Stimulated activated CD8-positive, alpha-beta memory T cell treated with anti-CD3 and anti-CD28 coated beads, Interleukin-12 subunit alpha, Interleukin-12 subunit beta, amount 100 ng/mL, for 1 hour (primary cell): ENCODE data around the gene EMID1.
"Not testable (repeated sequence)": the region's sequence is repeated elsewhere in the genome, so short reads cannot be mapped to it uniquely, and the experiment has no call there.

Experiments used
- DNase-seq: peaks from one replicate; pipeline ENCODE4 v3.0.0-alpha.2; 2020; ENCODE audit warnings: low read depth

The EMID1 gene

DNA sequence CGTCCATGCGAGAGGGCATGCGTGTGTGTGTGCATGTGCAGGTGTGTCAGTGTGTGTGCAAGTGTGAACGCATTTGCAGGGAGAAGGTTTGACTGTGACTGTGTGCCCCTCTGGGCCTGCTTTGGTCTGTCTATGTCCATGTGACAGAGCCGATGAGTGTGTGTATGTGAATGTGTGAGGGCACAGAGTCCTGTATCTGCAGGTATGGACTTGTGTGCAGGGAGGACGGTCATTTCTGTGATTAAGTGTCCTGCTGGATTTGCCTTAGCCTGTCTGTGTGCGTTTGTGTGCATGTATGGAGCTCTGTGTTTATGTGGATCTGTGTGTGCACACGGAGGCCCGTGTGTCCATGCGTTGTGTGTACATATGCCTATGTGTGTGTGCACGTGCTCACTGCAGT lies 5.4 kb downstream of the EMID1 start:
- no peak for DNase-seq

DNA sequence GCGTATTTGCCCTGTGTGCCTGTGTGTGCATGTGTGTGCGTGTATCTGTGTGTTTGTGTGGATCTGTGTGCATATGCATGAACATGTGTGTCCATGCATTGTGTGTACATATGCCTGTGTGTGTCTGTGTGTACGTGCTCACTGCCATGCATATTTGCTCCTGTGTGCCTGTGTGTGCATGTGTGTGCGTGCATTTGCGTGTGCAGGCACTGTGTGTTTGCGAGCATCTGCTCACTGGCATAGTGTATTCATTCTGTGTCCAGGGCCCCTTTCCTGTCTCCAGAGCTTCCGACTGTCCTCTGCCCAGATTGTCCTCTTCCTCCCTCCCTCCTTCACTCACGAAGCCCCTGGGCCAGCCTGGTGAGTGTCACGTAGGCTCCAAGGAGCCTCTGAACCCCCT lies 5.8 kb downstream of the EMID1 start:
- no peak for DNase-seq

DNA sequence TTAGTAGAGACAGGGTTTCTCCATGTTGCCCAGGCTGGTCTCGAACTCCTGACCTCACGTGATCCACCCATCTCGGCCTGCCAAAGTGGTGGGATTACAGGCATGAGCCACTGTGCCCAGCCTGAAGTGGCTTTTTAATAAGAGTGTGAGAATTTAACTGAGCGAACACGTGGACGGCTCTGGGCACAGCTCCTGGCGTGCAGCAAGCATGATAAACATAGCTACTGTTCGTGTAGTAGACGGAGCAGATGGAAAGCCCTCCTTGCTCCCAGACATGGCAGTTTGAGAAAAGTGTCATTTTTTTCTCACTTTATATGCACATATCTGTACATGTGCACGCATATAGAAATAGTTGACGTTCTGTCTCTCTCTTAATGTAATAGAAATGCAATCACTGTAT lies 7.0 kb downstream of the EMID1 start:
- no peak for DNase-seq

DNA sequence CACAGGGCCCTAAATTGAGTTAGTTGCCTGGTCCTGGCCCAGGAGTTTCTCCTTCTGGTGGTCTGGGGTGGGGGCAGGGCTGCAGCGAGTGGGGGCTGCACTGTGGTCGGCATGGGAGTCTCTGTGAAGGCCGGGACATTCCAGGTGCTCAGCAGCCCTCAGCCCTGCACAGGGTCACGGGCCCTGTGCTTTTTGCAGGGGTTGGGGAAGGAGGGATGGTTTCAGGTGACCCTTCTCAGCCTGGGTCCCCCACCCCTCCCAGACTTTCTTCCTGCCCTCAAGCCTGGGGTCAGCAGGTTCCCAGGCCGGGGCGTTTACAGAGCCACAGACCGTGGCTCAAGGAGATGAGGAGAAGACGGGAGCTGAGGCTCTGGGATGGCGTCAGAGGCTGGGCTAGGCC lies 7.8 kb downstream of the EMID1 start:
- DNase-seq: no peak

DNA sequence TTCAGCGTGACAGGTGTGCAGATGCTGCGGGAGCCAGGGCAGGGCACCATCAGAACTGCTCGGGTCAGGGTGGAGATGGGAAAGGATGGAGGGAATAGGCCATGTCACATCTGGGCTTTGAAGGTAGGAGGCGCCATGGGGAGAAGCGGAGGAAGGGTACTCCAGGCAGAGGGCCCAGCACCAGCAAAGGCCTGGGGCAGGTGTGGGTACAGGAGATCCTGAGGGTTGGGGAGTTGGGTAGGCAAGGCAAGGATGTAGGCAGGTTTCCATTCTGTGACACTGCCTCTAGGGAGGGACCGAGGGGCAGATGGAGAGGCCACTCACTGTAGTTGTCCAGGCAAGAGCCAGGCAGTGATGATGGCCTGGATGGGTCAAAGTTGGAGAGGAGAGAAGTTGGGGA lies 8.5 kb downstream of the EMID1 start:
- no peak for DNase-seq

DNA sequence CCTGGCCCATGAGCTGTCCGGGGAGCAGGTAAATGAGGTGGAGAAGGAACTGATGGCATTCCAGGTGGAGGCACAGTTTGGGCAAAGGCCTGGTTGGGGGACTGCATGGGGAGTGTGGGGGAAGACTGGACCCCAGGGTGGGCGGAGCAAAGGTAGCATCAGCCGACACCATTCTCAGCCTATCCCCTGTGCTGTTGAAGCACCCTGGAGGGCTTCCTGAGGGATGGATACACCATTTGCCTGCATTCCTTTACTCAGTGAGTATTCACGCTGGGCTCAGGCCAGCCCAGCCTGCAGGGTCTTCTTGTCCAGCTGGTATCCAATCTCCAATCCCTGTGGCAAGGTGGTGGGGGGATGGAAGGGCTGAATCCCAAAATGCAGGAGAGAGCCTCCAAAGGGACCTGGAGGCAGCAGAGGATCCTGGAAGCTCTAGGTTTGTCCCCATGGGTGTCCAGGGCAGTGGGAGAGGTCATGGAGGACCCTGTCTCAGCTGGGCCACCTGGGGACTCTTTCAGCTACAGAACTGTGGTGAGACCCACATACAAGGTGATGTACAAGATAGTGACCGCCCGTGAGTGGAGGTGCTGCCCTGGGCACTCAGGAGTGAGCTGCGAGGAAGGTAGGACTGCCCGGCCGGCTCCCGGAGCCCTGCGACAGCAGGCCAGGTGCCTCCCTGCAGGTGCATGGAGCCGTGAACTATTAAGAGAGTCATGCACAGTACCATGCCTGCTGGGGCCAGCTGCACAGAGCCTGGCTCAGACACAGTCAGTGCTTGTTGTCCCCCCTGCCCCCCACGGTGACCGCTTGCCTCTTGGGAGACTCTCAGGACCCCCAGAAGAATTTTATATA lies 9.5 kb downstream of the EMID1 start:
- no peak for DNase-seq

DNA sequence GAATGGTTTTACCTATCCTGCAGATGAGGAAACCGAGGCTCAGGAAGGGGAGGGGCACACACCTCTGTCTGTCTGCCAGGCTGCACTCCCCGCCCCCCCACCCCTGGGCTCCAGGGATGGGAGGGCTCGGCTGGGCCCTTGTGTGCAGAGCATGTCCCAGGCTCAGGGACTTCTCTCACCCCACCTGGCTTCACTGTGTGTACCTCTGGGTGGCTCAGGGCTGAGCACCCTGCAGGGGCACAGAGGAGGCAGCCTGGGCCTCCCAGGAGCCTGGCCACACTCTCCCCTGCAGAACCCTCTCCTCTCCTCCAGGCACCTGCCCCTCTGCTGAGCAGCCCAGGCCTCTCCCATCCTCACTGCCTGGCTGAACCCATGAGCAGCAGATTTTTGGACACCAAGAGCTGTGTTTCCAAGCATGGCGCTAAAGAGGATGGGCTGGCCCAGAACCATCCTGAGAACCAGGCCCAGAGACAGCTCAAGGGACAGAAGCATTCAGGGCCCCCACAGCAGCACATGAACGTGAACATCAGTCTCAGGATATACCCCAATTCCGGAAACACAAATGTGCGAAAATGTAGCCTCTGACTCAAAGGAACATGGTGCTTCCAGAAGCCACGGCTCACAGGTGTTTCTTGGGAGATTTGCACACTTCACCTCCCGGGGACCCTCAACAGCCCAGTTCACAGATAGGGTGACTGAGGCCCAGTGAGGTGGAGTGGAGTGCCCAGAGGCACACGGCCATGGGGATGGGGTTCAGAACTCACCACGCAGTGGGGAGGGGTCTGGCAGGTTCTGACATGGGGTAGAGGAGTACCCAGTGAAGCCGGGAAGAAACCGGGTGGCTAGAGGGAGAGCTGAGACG lies 10.5 kb downstream of the EMID1 start:
- no peak for DNase-seq

DNA sequence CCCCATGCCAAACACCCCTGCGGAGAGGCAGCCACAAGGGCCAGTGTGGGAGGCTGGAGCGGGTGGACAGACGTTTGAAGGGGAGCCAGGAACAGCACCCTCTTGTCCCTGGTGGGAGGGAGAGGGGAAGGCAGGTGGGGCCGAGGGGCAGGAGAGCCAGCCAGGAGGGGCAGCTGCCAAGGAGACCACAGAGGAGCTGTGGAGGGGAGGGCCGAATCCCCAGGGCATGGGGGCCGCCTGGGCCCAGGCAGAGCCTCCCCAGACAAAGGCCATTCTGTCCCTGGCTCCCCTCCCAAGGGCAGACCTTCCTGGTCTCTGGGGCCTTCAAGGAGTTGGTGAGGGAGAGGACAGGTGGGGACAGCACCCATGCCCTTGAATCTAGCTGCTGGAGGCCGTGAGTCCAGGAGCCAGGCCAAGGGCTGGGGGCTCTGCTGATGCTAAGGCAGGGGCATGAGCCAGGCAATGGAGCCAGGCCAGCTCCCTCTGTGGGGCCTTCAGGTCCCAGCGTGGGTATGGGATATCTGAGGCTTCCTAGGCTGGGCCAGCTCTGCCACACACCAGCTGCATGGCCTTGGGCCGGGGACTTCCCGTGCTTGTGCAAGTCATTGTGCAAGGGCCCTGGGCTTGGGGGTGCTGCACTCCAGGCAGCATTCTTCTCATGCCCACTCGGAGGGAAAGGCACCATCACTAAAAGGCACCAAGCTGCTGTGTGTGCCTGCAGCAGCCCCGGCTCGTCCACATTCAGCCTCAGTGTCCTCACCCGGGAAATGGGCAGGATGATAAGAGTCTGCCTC lies 11.4 kb downstream of the EMID1 start:
- no peak for DNase-seq

DNA sequence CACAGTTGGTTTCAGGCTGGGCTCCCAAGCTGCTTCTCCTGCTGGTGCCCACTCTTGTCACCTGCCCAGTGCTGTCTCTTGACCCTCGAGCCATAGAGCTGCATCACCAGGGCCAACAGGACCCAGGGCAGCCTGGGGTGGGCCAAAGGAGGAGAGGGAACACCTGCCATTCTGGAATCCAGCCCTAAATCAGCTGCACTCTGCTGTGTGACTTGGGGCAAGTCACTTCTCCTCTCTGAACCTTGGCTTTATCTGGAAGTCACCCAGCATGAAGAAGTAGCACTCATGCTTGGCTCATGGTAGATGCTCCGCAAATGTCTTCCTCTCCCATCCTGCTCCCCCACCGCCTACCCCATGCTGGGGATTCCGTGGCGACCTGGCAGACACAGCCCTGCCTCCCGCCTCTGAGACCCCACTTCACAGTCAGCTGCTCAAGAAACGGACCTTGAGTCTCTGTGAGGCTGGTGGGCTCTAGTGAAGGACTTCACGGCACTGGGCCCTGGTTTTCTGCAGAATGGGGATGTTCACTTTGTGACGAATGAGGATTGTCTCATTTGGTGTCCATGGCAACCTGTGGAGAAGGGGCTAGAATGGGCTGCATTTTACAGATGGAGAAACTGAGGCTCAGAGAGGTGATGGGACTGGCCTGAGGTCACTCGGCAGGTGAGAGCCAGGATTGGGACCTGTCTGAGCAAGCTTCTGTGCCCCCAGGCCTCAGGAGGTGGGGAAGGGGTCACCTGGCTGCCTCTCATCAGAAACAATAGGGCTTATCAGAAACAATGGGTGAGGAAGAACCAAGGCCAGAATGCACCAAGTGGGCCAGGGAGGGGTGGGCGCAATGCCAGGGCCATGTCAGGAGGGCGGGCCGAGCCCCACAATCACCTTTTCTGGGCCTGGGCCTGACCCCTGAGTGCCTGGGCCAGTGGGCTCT lies 12.4 kb downstream of the EMID1 start:
- no peak for DNase-seq

DNA sequence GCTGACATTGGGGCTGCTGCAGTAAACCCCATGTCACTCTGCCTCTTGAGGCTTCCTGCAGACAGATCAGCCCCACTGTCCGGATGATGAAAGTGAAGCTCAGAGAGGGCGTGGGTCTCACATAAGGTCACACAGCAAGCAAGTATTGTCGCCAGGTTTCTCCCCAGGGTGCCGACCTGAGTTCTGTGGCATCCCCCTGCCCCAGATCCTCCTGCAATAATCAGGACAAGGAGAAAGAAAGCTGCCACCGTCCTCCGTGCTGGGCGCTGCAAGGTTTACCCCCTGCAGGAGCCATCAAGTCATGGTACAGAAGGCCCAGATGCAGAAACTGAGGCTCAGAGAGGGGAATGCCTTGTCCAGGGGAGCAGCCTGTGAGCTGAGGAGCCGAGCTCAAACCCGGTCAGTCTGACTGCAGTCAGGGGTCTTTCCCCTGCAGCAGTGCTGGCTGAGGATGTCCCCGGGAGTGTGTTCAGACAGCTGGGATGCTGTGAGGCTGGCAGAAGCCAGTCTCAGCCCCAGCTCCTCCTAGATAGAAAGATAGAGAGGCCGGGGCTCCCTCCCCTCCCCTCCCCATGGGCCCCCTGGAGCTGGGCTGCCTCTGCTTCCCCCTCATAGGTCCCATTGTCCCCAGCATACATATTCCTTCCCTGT lies 13.2 kb downstream of the EMID1 start:
- DNase-seq: no peak

DNA sequence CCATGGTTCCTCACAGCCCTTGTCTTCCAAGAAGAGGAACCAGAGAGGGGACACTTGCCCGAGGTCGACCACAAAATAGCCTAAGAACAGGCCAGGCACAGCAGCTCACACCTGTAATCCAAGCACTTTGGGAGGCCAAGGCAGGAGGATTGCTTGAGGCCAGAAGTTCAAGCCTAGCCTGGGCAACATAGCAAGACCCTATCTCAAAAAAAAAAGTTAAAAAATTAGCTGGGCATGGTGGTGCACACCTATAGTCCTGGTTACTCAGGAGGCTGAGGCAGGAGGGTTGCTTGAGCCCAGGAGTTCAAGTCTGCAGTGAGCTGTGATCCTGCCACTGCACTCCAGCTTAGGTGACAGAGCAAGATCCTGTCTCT lies 13.7 kb downstream of the EMID1 start:
- DNase-seq: not testable (repeated sequence)

DNA sequence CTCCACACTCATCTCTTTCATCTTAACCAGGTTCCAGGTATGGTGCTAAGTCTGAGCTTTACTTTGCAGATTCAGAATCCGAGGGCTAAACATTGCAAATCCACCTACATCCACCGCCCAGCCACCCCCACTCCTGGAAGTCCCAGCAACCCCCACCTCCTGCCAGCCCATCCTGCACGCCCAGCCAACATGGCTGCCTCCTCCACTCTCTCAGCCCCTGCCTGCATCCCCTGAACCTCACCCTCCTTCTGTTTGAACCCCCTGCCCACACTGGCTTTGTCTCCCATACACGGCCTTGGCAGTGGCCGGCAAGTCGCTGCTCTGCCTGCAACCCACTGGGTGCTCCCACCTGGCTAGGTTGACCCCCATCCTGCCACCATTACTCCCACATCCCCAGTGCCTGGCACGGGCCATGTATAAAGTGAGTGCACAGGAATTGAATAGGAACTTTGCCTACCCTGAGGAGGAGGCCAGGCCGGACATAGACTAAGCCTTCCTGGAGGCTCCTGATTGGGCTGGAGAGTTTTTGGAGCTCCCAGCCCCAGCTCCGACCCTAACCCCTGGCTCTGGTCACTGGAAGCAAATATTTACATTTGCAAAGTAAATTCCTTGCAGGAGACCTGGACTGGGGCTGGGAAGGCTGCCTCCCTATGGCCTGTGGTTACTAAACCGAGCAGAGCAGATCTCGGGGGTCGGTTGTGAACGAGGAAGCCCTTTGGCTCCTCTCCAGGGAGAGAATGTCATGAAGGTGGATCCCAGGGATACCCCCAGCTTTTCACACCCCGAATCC lies 14.4 kb downstream of the EMID1 start:
- no peak for DNase-seq

DNA sequence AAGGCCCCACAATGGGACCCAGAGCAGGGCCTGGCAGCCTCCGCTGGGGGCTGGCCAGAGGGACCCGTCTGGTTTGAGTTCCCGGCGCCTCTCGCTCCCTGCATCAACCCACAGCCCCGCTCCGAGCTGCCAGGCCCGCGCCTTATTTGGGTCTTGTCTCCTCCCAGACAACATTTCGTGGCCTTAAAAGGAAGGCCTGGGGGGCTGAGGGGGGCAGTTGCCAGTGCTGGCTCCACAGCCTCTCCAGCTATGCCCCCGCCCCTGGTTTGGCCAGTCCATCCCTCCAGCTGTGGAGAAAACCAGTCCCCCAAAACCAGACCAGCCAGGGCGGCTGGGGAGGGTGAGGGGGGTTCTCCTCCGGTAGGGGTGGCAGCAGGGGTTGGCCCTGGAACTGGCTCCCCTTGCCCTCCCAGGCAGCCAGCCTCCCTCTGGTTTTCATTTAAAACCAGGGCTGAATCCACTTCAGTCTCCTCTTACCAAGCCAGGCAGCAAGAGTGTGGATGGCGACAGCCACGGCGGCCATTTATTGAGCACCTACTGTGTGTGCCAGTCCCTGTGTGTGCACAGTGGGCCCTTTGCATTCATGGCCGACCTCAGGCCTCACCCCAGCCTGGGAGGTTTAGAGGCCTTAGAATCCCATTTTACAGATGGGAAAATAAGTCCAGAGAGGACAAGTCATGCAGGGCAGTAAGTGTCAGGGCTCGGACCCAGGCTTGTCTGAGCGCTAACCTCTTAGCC lies 18.6 kb downstream of the EMID1 start:
- no peak for DNase-seq

DNA sequence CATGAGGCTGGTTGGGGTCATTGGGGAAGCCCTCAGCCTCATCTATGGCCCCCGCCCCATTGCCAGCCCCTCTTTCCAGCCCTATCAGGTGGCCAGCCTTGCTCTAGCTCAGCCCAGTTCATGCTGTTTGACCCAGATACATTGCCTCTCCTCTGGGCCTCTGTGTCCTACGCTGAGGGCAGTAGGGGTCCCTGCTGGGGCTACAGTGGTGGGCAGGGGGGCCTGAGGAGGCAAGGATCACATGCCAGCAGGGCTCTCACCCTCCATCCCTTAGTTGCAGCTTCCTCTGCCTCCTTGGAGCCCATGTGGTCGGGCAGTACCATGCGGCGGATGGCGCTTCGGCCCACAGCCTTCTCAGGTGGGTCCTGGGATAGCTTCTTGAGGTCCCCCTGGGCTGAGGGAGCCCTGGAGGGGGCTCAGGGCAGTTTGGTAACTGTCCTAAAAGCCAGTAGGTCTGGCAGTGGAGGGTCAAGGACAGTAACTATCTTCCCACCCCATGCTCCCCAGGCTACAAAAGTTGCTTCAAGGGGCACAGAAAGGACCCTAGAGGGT lies 19.2 kb downstream of the EMID1 start:
- DNase-seq: no peak

DNA sequence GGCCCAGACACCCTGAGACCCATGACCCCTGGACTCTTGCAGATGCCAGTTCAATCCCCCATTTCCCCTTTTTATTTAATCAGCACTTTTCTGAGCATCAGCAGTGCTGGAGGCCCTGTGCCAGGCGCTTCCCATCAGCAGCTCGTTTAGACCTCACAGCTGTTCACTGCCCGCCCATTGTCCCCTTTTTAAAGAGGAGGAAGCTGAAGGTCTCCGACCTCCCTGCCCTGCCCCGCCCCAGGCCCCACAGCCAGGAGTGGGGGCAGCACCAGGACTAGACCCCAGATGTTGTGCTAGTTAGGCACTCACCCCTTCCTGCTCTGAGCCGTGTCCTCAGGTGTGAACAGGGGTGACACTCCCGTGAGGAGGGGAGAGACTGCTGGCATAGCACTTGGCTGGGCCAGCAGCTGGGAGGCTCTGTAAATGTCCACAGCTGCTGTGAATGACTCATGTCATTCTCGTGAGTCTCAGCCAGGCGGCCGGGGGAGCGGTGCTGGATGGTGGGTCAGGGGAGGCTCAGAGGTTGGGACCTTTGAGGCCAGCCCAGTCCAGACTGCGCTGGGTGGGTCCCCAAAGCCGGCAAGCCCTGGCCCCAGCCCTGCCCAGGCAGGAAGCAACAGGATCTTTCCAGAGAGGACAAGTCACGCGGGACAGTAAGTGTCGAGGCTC lies 19.9 kb downstream of the EMID1 start:
- no peak for DNase-seq

DNA sequence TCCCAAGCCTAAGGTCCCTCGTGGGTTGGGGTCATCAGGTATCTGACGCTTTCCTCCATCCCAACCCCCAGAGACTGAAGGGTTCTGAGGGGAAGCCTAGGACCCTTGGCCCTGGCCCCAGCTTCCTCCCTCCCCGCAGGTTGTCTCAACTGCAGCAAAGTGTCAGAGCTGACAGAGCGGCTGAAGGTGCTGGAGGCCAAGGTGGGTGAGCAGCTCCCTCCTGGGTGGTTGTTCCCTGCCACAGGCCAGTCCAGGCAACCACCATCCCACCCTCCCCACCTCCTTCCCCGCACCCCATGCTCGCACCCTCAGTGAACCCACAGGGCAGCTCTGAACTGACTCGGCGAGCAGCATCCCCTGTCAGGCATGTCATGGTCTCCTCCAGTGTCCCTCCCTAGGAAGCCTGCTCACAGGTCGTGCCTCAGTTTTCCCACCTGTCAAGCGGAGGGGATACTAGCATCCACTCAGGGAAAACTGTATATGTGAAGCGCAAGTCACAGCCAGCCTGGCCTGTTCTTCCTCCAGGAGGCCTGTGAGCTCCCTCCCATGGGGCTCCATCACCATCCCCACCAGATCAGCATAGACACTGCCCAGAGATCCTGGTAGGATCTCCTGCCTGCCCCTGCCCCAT lies 20.8 kb downstream of the EMID1 start:
- DNase-seq: no peak

DNA sequence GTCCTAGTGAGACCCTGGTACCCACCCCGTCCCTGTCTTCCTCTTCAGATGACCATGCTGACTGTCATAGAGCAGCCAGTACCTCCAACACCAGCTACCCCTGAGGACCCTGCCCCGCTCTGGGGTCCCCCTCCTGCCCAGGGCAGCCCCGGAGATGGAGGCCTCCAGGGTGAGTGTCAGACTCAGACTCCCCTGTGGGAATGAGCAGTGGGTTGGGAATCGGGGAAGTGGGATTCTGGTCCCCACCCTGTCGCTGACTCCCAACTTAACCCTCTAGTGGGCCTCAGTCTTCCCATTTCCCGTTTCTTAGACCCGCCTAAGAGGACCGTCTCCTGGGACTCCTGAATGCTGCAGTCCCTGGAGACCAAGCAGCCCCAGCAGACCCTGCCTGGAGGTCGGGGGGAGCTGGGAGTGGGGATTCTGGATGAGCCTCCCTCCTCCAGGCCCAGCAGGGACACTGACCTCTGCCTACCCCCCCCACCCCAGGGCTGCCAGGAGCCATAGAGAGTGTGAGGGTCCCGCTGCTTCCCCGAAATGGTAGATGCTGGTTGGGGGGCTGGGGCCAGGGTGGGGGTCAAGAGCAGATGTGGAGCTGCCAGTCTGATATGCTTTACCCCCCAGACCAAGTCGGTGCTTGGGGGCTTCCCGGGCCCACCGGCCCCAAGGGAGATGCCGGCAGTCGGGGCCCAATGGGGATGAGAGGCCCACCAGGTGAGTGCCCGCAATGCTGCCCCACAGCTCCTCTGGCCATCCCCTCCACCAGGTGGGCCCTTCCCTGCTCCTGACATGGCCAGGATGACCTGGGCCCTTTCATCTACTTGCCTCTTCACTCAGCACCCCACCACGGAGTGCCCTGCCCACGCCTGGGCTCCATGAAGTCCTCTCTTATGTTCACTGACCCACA lies 25.5 kb downstream of the EMID1 start:
- DNase-seq: no peak
